CD4-positive, alpha-beta T cell (primary cell): Measurements from ENCODE around the gene TRAF3. TPM values are rescaled to one million over a fixed set of nuclear protein-coding genes. Genes with fewer than 3 reads are reported as not detected.

Source experiments
- ATAC-seq: fragments of 200-7000 bp; cut with Tn5 transposase; one replicate; pipeline ENCODE4 v1.10.0; 2022; ENCODE audit warnings: mild to moderate bottlenecking; ENCODE audit not compliant: poor library complexity
- CTCF ChIA-PET: fragments of 350-600 bp; sonication (Branson Sonifier 250); formaldehyde crosslinking; loops from one replicate; lab custom pipeline; 2021; ENCODE audit warnings: antibody characterized with exemption, inconsistent platforms; lab: Charles Lee
- POLR2A ChIA-PET: fragments of 350-600 bp; sonication (Branson Sonifier 250); formaldehyde crosslinking; loops from one replicate; lab custom pipeline; 2021; ENCODE audit warnings: antibody characterized with exemption, inconsistent platforms; lab: Charles Lee
- DNase-seq, 14 experiments: peaks; one replicate each; pipeline ENCODE4 v3.0.0-alpha.2; 2013 to 2020; ENCODE audit warnings: mixed read lengths in 2 of 14
- H3K27ac ChIP-seq, 2 donors: one replicate each; pipeline versions ENCODE4 v1.5.1 to v1.7.0; 2013; ENCODE audit warnings: low read length in 2 of 2, low read depth in 1 of 2, mild to moderate bottlenecking in 1 of 2
- H3K27me3 ChIP-seq, 2 experiments: 1 replicate in 1 of 2; 2 replicates in 1 of 2; pipeline versions ENCODE4 v1.6.1 to v1.7.0; 2013; ENCODE audit warnings: low read length in 2 of 2, control low read depth in 1 of 2, mild to moderate bottlenecking in 1 of 2, moderate library complexity in 1 of 2; ENCODE audit not compliant: insufficient read depth in 2 of 2, control insufficient read depth in 1 of 2
- H3K36me3 ChIP-seq: one replicate; pipeline ENCODE4 v1.6.1; 2013; ENCODE audit warnings: low read length, control low read depth; ENCODE audit not compliant: insufficient read depth
- H3K4me1 ChIP-seq: one replicate; pipeline ENCODE4 v1.6.1; 2013; ENCODE audit warnings: low read length, control low read depth; ENCODE audit not compliant: insufficient read depth
- H3K4me3 ChIP-seq: one replicate; pipeline ENCODE4 v1.5.1; 2013; ENCODE audit warnings: mild to moderate bottlenecking, low read length, moderate library complexity
- H3K9me3 ChIP-seq, 2 experiments: 1 replicate in 1 of 2; 2 replicates in 1 of 2; pipeline versions ENCODE4 v1.6.1 to v1.7.0; 2013; ENCODE audit warnings: low read length in 2 of 2, mild to moderate bottlenecking in 2 of 2, control low read depth in 1 of 2, moderate library complexity in 1 of 2; ENCODE audit not compliant: control insufficient read depth in 1 of 2, insufficient read depth in 1 of 2
- H3K27ac Mint-ChIP-seq: one replicate; pipeline ENCODE4 v1.8.0; 2020; ENCODE audit warnings: mixed read lengths
- H3K27me3 Mint-ChIP-seq: one replicate; pipeline ENCODE4 v1.8.0; 2021; ENCODE audit warnings: mixed read lengths
- H3K36me3 Mint-ChIP-seq: one replicate; pipeline ENCODE4 v1.8.0; 2021; ENCODE audit warnings: low read depth, mixed read lengths
- H3K4me1 Mint-ChIP-seq: one replicate; pipeline ENCODE4 v1.8.0; 2021; ENCODE audit warnings: low read depth, mixed read lengths
- H3K4me3 Mint-ChIP-seq: one replicate; pipeline ENCODE4 v1.8.0; 2020; ENCODE audit warnings: mild to moderate bottlenecking, mixed read lengths
- H3K9me3 Mint-ChIP-seq: one replicate; pipeline ENCODE4 v1.8.0; 2020; ENCODE audit warnings: mixed read lengths
- CTCF ChIP-seq: fragments of 200-600 bp; IDR thresholded peaks from one replicate; pipeline ENCODE4 v1.8.0; 2022; ENCODE audit warnings: antibody characterized with exemption, mild to moderate bottlenecking
- intact Hi-C, 2 experiments: fragments of 100-400 bp; cut with DNase I in 1 of 2; cut with micrococcal nuclease in 1 of 2; formaldehyde crosslinking; loops; one replicate each; pipeline versions ENCODE4 v1.15.1 to v1.9.0; 2023 to 2025; cut with DNase I, micrococcal nuclease
- total RNA-seq, 174 experiments: library from RNA in 2 of 174; stranded (reverse) in 2 of 174; gene quantifications; one replicate each; pipeline ENCODE4 v1.2.3 and lab custom pipeline; 2021 to 2026

Gene TRAF3
- total RNA-seq, 2 experiments from 2014 or later, result 27.1 to 32.4 TPM

GRCh38 chr14:102952276-102952675 is 175.0 kb downstream of the TRAF3 start:
- peaks cover 17% of the 10 kb centered on the region for H3K4me1 Mint-ChIP-seq
- Histone ChIP-seq H3K27me3 (no peaks in the 10 kb centered on the region), H3K27ac (no peak overlapping the region), H3K36me3 (no peaks in the 10 kb centered on the region), H3K9me3 (no peaks in the 10 kb centered on the region), H3K4me1 (peaks cover 25% of the 10 kb centered on the region), H3K4me3 (no peak overlapping the region)
- H3K4me3 Mint-ChIP-seq, result no peak overlapping the region
- TF ChIP-seq CTCF, result no peak
- no peak for ATAC-seq
- ChIA-PET POLR2A (no interaction called here), CTCF (no interaction called here)
- no peak overlapping the region for H3K27ac Mint-ChIP-seq
- intact Hi-C loops, result no loop called here
- no peaks in the 10 kb centered on the region for H3K36me3 Mint-ChIP-seq
- DNase-seq, result no peak
- no peaks in the 10 kb centered on the region for H3K27me3 Mint-ChIP-seq
- H3K9me3 Mint-ChIP-seq, result no peaks in the 10 kb centered on the region

- Histone ChIP-seq H3K4me3 (no peak overlapping the region), H3K27me3 (no peaks in the 10 kb centered on the region), H3K9me3 (no peaks in the 10 kb centered on the region), H3K27ac (no peak overlapping the region), H3K36me3 (no peaks in the 10 kb centered on the region), H3K4me1 (peaks cover 19% of the 10 kb centered on the region)
- no peak for TF ChIP-seq CTCF
- ChIA-PET CTCF (no interaction called here), POLR2A (no interaction called here)
- H3K4me3 Mint-ChIP-seq, result no peak overlapping the region
- peaks cover 12% of the 10 kb centered on the region for H3K4me1 Mint-ChIP-seq
- no peaks in the 10 kb centered on the region for H3K27me3 Mint-ChIP-seq
- DNase-seq, result no peak
- H3K36me3 Mint-ChIP-seq, result peaks cover 4% of the 10 kb centered on the region
- H3K9me3 Mint-ChIP-seq, result no peaks in the 10 kb centered on the region
- no peak overlapping the region for H3K27ac Mint-ChIP-seq
- no peak for ATAC-seq
- intact Hi-C loops, result no loop called here
Observed at GRCh38 chr14:102953100-102953499, 175.9 kb downstream of the TRAF3 start.

- H3K4me1 ChIP-seq, result peaks cover 12% of the 10 kb centered on the region
- DNase-seq, result no peak
- H3K36me3 ChIP-seq, result no peaks in the 10 kb centered on the region
- intact Hi-C loops, result no loop called here
- Mint-ChIP-seq H3K4me3 (no peak overlapping the region), H3K4me1 (peaks cover 5% of the 10 kb centered on the region), H3K36me3 (peaks cover 8% of the 10 kb centered on the region), H3K27ac (no peak overlapping the region), H3K27me3 (no peaks in the 10 kb centered on the region), H3K9me3 (no peaks in the 10 kb centered on the region)
- H3K9me3 ChIP-seq, result no peaks in the 10 kb centered on the region
- POLR2A ChIA-PET, result interaction anchor here (0.5 kb wide), 1 partner anchor 34 kb away, joined by 6 read pairs; no protein-coding TSS in a partner anchor
- no peak for TF ChIP-seq CTCF
- H3K27me3 ChIP-seq, result no peaks in the 10 kb centered on the region
- no peak for ATAC-seq
- no peak overlapping the region for H3K4me3 ChIP-seq
- CTCF ChIA-PET, result no interaction called here
- H3K27ac ChIP-seq, result no peak overlapping the region
Observed at GRCh38 chr14:102954081-102954789, 177.0 kb downstream of the TRAF3 start.
